PC-3 (cell line): ENCODE data around the gene ELANE. TPM values are rescaled to one million over a fixed set of nuclear protein-coding genes. Genes with fewer than 3 reads are reported as not detected.
"Not testable (repeated sequence)": the region's sequence is repeated elsewhere in the genome, so short reads cannot be mapped to it uniquely, and the experiment has no call there.

Experiments
- ATAC-seq: fragments of 200-7000 bp; cut with Tn5 transposase; 2 replicates; pipeline ENCODE4 v1.9.1; 2020; ENCODE audit warnings: mild to moderate bottlenecking, moderate library complexity
- BruUV-seq: library from RNA; stranded (reverse); fragments of 400-500 nt; replicated peaks from 2 replicates; lab custom pipeline; 2021; lab: Mats Ljungman, UMichigan
- CTCF ChIA-PET: fragments of 300-600 bp; sonication (Branson Sonifier 250); formaldehyde crosslinking; loops from one replicate; lab custom pipeline; 2022; ENCODE audit warnings: antibody characterized with exemption; lab: Charles Lee
- POLR2A ChIA-PET: fragments of 300-600 bp; sonication (Branson Sonifier 250); formaldehyde crosslinking; loops from one replicate; lab custom pipeline; 2022; ENCODE audit warnings: antibody characterized with exemption; ENCODE audit not compliant: unreplicated experiment; lab: Charles Lee
- DNase-seq: peaks from one replicate; pipeline ENCODE4 v3.0.0-alpha.2; 2015
- H2AFZ ChIP-seq: fragments of 300-600 bp; sonication (generic); 2 replicates; pipeline ENCODE4 v1.6.0; 2016; ENCODE audit warnings: antibody characterized with exemption, low read length
- H3F3A ChIP-seq: fragments of 300-600 bp; sonication (generic); one replicate; pipeline ENCODE4 v1.6.0; 2017; ENCODE audit warnings: antibody characterized with exemption, low read length, control low read depth, mild to moderate bottlenecking; ENCODE audit not compliant: unreplicated experiment
- H3K27ac ChIP-seq: fragments of 300-600 bp; sonication (generic); 2 replicates; pipeline ENCODE4 v1.5.1; 2016; ENCODE audit warnings: mild to moderate bottlenecking, low read length
- H3K27me3 ChIP-seq: fragments of 300-600 bp; sonication (generic); 2 replicates; pipeline ENCODE4 v1.6.1; 2016; ENCODE audit warnings: low read length, mixed read lengths
- H3K36me3 ChIP-seq: fragments of 300-600 bp; sonication (generic); 2 replicates; pipeline ENCODE4 v1.6.1; 2016; ENCODE audit warnings: low read depth, mixed run types, low read length, mixed read lengths
- H3K4me1 ChIP-seq: fragments of 300-600 bp; sonication (generic); 2 replicates; pipeline ENCODE4 v1.5.1; 2016; ENCODE audit warnings: low read length; ENCODE audit not compliant: insufficient read depth
- H3K4me2 ChIP-seq: fragments of 300-600 bp; sonication (generic); 2 replicates; pipeline ENCODE4 v1.6.0; 2016; ENCODE audit warnings: low read length
- H3K4me3 ChIP-seq: fragments of 300-600 bp; sonication (generic); 2 replicates; pipeline ENCODE4 v1.5.1; 2016; ENCODE audit warnings: mild to moderate bottlenecking, low read length, mixed read lengths
- H3K79me2 ChIP-seq: fragments of 300-600 bp; sonication (generic); 2 replicates; pipeline ENCODE4 v1.6.1; 2017; ENCODE audit warnings: low read length, mixed read lengths
- H3K9ac ChIP-seq: fragments of 300-600 bp; sonication (generic); 2 replicates; pipeline ENCODE4 v1.6.0; 2016; ENCODE audit warnings: mild to moderate bottlenecking, low read length
- H3K9me2 ChIP-seq: fragments of 300-600 bp; sonication (generic); replicated peaks from 2 replicates; pipeline ENCODE4 v1.6.1; 2016; ENCODE audit warnings: mixed run types, low read length, mixed read lengths
- H3K9me3 ChIP-seq: fragments of 300-600 bp; sonication (generic); 2 replicates; pipeline ENCODE4 v1.6.1; 2016; ENCODE audit warnings: low read length, mixed read lengths
- H4K20me1 ChIP-seq: fragments of 300-600 bp; sonication (generic); 2 replicates; pipeline ENCODE4 v1.6.1; 2016; ENCODE audit warnings: low read length, mixed read lengths
- CTCF ChIP-seq: fragments of 300-600 bp; sonication (generic); conservative IDR thresholded peaks from 2 replicates; pipeline ENCODE4 v1.5.1; 2017; ENCODE audit warnings: antibody characterized with exemption, low read depth, mild to moderate bottlenecking, low read length
- EZH2 ChIP-seq: fragments of 300-600 bp; sonication (generic); IDR thresholded peaks from one replicate; pipeline ENCODE4 v1.6.1; 2017; ENCODE audit warnings: antibody characterized with exemption, mild to moderate bottlenecking, low read length; ENCODE audit not compliant: unreplicated experiment
- EZH2phosphoT487 ChIP-seq: fragments of 300-600 bp; sonication (generic); IDR thresholded peaks from 2 replicates; pipeline ENCODE4 v1.6.1; 2018; ENCODE audit warnings: mild to moderate bottlenecking, antibody characterized with exemption, low read length, borderline replicate concordance
- intact Hi-C: fragments of 100-400 bp; cut with micrococcal nuclease; formaldehyde crosslinking; loops from 2 replicates; pipeline ENCODE4 v1.9.0; 2023
- total RNA-seq: library from RNA; depleted of rRNA; stranded (reverse); fragments of >200 nt; gene quantifications from 2 replicates; pipeline ENCODE4 v1.2.3, GENCODE V29; 2014

ELANE gene
- total RNA-seq, 1 experiment from 2014 or later = not detected

DNA sequence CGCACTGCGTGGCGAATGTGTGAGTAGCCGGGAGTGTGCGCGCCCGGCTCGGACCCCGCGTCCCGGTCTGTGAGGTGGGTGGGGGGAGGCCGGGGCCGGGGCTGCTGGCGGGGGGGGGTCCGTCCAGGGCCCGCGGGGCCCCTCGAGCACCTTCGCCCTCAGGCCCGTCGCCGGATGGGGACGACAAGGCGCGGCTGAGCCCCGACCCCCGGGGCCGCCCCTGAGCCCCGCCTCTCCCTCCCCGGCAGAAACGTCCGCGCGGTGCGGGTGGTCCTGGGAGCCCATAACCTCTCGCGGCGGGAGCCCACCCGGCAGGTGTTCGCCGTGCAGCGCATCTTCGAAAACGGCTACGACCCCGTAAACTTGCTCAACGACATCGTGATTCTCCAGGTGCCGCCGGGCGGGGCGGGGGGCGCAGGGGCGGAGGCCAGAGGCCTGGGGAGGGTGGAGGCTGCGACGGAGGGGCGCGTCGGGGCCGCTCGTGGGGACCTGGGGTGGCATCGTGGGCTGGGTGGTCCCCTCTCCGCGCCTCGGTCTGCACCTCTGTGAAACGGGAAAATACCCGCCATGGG lies 997 bp downstream of the ELANE start:
- DNase-seq (no peak), ATAC-seq (no peak)
- H3K4me1 ChIP-seq = no peaks in the 10 kb centered on the region
- no peak overlapping the region for H3K4me2 ChIP-seq
- no peaks in the 10 kb centered on the region for H3K36me3 ChIP-seq
- CTCF ChIA-PET = no interaction called here
- intact Hi-C loops = no loop called here
- no peaks in the 10 kb centered on the region for H3F3A ChIP-seq
- H3K27ac ChIP-seq = no peak overlapping the region
- H3K9ac ChIP-seq = no peak overlapping the region
- H3K9me2 ChIP-seq = no peaks in the 10 kb centered on the region
- TF ChIP-seq CTCF = no peak
- no peak for TF ChIP-seq EZH2
- no peak for TF ChIP-seq EZH2phosphoT487
- H3K27me3 ChIP-seq = peaks cover 4% of the 10 kb centered on the region
- BruUV-seq = no TSS peak
- POLR2A ChIA-PET = no interaction called here
- no peaks in the 10 kb centered on the region for H3K79me2 ChIP-seq
- H2AFZ ChIP-seq = no peak overlapping the region
- no peak overlapping the region for H3K4me3 ChIP-seq
- no peaks in the 10 kb centered on the region for H3K9me3 ChIP-seq
- no peaks in the 10 kb centered on the region for H4K20me1 ChIP-seq

GRCh38 chr19:853614-854220 lies 1.6 kb downstream of the ELANE start:
- H3K79me2 ChIP-seq, H3K27ac ChIP-seq, POLR2A ChIA-PET, H3K4me2 ChIP-seq, H3K9ac ChIP-seq, H2AFZ ChIP-seq, H3K27me3 ChIP-seq, H3K4me1 ChIP-seq, H3K9me3 ChIP-seq, H3K9me2 ChIP-seq, ATAC-seq, CTCF ChIA-PET, intact Hi-C loops, H3K4me3 ChIP-seq, DNase-seq, H3F3A ChIP-seq, H3K36me3 ChIP-seq, H4K20me1 ChIP-seq, BruUV-seq: not testable (repeated sequence)

DNA sequence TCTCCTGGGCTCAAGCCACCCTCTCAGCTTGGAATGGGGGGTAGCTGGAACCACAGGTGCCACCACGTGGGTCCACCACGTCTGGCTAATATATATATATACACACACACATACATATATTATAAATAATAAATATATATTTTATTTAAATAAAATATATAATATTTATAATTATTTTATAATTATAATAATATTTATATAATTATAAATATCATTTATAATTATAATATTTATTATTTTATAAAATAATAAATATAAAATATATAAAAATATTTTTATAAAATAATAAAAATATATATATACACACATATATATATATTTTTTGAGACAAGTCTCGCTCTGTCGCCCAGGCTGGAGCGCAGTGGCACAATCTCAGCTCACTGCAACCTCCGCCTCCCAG lies 2.4 kb downstream of the ELANE start:
- CTCF ChIA-PET = no interaction called here
- Histone ChIP-seq H3K9ac (no peak overlapping the region), H3K9me2 (no peaks in the 10 kb centered on the region), H3K9me3 (no peaks in the 10 kb centered on the region), H4K20me1 (no peaks in the 10 kb centered on the region), H3F3A (no peaks in the 10 kb centered on the region), H2AFZ (no peak overlapping the region), H3K27me3 (no peaks in the 10 kb centered on the region), H3K4me1 (no peaks in the 10 kb centered on the region), H3K27ac (no peak overlapping the region), H3K4me2 (no peak overlapping the region), H3K79me2 (no peaks in the 10 kb centered on the region), H3K36me3 (no peaks in the 10 kb centered on the region), H3K4me3 (no peak overlapping the region)
- POLR2A ChIA-PET = no interaction called here
- ATAC-seq (no peak), DNase-seq (no peak)
- TF ChIP-seq EZH2phosphoT487 = no peak
- intact Hi-C loops = no loop called here
- BruUV-seq = no TSS peak
